NCI-H2196 treated with DMSO at 0.1 percent for 48 hours (cell line): ENCODE data around the gene HAO1.

ENCODE experiments used
- DNase-seq: peaks from one replicate; lab custom pipeline; 2025; ENCODE audit not compliant: unreplicated experiment; lab: John Stamatoyannopoulos, UW

HAO1 gene

DNA sequence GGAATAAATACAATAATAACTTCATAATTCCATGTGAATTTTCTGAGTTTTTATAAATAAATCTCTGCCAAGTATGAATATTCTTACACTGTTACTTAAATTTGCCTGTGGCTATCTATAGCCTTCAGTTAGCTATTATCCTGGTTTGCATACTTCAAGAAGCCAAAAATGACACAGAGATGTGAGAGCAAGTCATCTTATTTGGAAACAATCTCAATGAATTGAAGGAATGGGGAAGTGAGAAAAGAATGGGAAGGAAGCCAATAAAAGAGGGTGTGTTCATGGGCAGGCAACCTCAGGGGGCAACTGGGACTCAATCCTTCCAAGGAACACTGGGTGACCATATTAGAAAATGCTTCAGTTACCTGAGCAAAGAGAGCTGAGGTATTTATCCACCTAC is 9.9 kb downstream of the HAO1 start:
- no peak for DNase-seq

DNA sequence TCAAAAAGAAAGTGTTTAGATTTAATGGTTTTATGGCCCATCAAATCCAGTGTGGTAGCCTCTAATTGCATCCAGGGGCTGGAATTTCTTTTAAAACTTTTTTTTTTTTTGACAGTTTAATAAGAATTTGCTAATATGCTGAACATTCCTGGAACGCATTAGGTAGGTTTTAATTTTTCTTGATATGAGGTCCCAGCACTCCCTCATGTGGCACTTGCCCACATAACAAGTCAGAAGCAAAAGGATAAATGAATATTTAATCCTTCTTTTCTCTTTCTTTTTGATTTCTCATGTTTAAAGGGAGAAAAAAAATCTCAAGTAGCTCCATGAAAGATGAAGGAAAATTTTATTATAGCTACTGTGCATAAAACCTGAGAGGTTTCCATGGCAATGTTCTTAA is 13.5 kb downstream of the HAO1 start:
- no peak for DNase-seq

DNA sequence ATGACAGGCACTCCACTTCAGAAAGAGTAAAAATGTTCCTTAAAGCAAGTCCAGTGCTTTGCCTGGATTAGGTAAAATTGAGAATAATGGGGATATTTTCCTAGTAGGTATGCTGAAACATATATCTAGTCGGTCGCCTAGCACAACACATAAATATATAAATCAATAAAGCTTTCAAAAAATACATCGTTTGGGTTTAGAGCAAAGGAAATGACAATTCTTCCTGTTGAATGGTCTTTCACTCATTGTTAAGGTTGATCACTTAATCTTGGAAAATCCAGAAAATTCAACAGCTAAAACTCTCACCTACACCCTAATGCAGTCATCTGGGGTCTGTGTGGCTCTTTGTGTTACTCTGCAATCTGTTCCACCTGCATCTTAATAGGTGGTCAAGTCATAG is 13.9 kb downstream of the HAO1 start:
- DNase-seq: no peak

DNA sequence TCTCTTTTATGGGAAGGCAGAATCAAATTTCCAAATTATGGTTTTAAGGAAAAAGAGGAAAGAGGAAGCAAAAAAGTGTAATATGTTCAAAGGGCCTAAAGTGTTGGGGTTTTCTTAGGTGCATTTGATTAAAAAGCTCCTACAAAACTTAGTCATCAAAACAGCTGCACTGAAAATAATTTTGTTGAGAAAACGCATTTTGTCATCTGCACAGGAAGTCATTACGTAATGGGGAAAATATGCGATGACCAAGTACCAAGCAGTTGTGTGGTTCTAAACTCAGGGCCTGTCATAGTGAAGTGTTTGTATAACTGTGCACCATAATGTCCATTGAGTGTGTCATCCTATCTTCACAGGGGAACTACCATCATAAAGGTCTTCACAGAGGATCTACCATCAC is 15.6 kb downstream of the HAO1 start:
- DNase-seq: no peak

DNA sequence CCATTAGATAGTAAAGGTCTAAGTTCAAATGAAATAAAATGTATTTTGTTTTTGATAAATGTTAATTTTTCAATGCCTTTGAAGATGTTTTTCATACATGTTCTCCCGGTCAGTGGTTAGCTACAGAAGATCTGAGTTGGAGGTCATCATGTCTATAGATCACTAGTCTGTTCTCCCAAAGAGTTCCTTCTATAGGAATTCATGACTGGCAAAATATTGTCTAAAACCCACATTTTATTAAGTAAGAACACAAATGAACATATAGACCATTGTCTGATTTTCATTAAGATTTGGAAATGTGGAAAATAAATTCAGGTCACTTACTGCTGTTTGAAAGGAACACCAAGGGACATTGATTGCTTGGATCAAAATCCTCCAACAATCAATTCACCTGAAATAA is 23.6 kb downstream of the HAO1 start:
- no peak for DNase-seq

DNA sequence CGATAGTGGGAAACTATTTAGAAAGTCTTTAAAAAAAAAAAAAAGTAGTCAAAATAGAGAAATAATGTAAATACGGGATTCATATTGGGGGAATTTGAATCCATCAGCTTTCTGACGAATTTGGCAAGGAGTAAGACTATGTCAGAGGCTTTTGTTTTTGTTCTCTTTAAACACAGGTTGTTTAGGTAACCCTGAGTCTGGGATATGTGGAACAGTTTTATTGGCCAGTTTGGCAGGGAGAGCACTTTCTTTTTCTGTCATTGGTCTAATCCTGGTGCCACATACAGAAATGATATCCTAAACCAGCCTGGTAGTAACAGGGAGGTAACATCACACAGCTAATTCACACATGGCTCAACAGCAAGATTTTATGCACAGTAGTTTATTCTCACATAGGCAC is 27.7 kb downstream of the HAO1 start:
- DNase-seq: no peak

DNA sequence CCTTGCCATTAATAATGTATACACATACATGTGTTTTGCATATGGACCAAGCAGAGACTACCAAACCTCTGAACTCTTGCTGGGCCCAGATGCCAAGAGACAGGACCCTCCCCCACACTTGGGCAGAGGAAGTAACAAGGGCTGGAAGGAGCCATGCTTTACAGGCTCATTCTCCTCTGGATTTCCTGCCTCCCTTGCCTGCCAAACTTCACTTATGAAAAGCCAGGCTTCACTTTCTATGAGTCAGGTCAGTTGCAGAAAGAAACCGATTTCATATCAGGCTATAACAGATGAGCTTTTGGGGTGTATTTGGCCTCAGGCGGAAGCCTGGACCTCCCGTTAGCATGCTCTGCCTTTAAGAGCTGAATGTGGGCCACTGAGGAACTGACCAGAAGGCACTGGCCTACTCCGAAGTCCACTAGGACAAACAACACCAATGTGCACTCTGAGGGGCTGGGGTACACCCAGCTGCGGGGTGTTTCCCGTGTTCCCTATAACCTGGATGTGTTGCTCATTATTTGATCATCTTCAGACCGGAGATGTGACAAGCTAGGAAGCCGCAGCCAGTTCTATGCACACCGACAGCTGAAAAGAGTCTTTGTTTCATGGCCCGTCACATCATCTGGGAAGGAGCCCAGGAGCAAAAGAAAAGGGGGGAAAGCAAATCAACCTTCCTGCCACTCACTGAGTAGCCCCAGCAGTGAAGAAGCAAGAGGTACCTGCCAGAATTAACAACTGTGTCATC is 28.5 kb downstream of the HAO1 start:
- no peak for DNase-seq

DNA sequence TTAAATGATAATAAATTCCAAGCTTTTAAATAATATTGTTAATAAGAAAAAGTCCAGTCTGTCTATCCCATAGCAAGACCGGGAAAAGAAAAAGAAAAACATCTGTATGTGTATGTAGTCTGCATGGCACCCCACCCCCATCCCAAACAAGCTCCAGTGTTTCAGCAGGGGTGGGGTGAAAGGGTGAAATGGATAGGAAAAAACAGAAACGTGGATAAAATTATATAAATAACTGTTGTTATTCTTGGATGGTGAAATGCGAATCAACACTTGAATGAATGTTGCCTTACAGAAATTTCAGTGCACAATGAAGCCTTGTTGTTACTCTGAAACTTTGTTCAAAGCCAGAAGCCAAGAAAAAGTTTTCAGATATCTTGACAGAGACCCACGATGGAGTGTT is 31.4 kb downstream of the HAO1 start:
- no peak for DNase-seq

DNA sequence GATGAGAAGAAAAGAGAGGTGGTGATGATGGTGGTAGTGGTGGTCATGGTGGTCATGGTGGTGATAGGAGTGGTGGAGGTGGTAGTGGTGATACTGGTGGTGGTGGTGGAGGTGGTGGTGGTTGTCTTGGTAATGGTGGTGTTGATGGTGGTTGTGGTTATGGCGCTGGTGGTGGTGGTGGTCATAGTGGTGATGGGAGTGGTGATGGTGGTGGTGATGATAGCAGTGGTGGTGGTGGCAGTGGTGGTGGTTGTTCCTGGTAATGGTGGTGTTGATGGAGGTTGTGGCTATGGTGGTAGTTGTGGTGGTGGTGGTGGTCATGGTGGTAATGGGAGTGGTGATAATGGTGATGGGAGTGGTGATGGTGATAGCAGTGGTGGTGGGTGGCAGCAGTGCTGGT is 36.8 kb downstream of the HAO1 start:
- no peak for DNase-seq

DNA sequence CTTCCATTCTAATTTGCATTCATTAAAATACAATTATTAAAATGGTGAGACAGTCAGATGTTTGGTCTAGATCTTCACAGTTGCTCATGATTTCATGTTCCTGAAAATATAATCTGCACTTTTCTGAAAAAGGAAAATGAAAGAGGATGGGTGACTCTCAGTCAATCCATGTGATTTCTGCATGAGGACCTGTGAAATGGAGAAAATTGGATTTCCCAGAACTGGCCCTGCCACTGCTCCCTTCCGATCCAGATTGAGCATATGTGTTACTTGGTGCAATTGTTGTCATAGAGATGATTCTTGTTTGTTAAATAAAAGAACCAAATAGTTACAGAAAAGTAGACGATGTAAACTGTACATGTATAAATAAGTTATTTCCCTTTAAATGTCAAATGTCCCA is 37.4 kb downstream of the HAO1 start:
- DNase-seq: no peak

DNA sequence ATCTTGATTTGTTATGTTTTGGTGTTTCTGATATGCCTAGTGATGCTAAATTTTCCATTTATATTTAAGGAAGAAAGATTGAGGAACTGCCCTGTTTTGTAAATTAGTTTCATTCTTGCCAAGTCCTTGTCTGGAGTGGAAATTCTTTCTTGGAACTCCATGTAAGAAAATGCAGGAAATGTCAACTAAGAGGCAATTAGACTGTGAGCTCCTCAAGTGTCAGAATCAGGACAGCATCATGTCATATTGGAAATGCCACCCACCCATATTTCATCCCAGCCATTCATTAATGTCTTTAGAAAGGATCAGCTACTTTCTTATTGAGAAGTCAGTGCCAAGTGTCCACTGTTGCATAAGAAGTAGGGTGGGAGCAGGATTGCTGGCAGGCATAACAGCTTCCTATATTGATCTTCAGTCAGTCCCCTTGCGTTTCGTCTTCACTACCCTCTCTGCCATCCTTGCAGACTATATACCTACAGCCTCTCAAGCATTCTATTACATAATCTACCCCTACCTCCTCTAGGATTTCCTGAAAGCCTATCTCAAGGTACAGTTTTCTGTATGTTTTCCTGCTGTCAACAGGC is 42.4 kb downstream of the HAO1 start:
- DNase-seq: no peak

DNA sequence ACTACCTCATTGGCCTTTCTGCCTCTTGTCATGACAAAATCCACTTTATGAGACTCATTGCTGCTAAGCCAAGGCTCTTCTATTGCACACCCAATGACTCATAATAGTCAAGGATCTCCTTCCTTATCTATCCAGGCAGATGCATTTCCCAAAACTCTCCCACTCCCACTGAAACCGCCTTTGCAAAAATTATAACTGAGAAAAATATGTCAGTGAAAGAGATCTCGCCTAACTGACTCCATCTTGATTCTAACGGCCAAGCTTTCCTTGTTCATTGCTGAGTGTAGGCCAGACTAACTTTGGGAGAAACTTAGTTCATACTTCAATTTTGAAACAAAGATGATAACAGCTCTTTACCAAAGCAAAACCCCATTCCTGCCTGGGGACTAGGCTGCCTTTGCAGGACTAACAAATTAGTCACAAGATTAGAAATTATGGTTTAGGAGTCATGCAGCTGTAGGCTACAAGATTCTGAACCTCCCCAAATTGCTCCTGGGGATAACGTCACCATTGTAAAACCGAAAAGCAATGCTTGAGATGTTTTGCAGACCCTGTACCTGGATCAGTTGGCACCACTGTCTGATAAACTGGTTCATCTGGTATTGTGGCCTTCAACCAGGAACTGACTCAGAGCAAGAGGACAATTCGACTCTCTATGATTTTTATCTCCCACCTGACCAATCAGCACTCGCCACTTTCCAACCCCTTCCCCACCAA is 47.1 kb downstream of the HAO1 start:
- no peak for DNase-seq

DNA sequence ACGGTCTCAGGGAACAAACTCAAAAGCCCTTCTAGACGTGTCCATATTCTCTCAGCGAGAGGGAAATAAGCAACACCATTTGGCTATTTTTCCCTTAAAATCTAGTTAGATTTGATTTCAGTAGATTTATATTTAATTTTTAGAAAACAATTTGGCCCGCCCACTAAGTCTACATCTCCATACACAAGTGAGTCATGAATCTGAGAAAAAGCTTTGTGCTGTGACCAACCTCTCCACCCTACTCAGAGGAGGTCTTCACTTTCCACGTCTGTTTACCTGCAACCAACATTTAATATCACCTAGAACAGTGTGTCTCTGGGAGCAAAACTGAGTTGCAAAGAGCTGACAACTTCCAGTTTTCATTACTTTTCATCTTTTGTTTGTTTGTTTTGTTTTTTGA is 48.6 kb downstream of the HAO1 start:
- no peak for DNase-seq

DNA sequence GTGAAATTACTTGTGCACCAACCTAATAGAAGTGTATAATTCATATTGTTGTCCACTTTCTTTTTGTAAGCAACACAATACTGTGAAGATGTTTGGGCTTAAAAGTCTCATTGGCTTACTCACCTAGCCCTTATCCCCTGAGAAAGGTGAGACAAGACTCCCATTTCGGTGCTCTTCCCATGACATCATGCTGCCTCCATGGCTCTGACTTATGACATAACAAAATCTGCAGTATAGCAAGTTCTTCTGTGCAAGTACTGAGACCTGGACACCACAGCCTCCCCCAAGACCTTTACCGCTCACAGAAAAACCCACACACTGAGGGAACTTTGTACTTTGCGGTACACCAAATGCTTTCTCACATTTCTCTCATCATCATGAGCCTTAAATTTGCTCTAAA is 50.5 kb downstream of the HAO1 start:
- no peak for DNase-seq

DNA sequence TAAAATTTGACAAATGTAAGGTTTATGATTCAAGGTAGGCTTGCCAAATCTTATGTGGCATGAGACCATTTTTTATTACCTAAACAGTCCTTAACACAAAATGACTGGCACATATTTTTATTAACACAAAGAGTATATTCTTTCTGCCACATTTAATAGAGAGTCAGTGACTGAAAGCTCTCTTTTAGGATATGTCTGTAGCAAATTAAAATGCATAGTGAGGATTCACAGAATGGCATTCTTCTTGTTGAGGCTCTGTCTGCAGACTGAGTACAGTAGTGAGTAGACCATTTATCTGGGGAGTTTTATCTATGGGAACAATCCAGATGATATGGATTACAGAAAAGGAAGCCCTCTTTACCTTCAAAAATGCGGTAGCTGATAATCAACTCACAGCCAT is 56.5 kb downstream of the HAO1 start:
- DNase-seq: no peak

DNA sequence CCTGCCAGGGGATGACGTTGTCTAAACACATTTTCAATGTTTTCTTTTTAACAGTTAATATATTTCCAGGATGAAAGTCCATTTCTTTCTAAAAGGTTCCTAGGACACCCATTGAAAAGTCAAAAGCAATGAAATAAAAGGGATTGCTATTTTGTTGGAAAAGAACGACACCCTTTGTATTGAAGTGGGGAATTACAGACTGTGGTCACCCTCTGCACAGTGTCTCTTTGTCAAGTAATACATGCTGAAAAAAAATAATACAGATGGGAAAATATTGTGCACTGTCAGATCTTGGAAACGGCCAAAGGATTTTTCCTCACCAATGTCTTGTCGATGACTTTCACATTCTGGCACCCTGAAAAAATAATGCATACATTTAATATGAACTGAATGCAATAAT is 56.9 kb downstream of the HAO1 start:
- DNase-seq: no peak

DNA sequence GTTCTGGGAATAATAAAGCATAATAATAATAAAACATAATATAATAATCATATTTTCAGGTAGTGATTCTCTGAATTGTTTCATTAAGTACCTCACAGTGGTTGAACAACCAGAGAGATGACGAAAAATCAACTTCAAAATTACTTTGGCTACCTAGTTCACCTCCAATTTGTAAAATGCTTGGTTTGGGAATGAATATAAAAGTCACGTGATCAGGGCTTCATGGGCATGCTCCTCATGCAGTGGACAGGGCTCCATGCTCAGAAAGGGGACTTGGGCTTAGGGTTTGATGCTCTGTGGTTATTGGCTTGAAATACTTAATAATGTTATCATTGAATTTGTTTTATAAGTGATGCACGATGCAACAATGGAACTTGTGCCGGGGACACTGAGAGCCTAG is 58.2 kb downstream of the HAO1 start:
- no peak for DNase-seq

DNA sequence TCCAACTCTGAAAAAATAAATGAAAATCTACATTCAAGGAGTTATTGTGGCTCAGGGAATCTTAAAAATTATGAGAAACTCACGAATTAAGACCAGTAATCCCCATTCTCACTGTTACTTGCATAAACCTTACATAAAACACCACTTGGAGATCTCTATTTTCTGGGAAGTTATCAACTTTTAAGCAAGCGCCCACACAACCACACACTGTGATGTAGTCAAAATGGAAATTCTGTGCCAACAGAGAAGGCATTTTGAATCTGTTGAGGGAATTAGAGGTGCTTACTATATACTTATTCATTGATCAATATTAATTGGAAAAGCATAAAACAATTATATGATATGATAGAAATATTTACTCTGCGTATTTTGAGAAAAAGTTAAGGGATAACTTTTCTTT is 58.7 kb downstream of the HAO1 start:
- DNase-seq: no peak

DNA sequence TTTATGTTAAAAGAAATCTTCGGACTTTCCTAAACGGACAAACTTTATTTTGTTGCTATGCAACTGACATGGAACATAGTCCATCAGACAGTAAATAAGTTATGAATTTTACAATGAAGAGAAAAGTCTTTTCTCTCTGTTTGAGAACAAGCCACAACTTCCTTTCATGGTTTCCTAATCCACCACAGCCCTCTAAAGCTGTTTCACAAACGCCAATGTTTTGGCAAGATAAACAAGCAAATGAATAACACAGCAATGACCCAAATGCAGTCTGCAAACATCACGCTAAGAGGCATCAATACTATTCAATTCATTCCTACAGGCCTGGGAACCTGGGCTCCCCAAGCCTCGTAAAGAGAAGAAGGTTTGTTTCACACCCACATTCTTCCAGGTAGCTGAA is 60.4 kb downstream of the HAO1 start:
- DNase-seq: no peak

DNA sequence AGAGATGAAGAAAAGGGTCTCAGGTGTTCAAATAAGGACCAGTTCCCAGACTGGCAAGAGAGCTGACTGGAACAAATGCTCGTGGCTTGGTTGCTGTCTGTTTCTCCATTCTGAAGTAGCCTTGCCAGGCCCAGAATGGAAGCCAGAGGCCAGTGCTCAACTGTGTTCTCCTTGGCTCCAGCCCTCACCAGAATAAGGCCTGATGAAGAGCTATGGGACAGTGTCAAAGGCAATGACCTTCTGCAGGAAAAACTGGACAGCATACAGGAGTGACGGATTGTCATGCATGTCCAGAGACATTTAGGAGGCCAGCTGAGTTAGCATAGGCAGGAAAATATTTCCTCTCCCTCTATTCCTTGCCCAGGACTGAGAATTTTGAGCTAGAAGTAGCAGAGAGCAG is 72.2 kb downstream of the HAO1 start:
- no peak for DNase-seq

DNA sequence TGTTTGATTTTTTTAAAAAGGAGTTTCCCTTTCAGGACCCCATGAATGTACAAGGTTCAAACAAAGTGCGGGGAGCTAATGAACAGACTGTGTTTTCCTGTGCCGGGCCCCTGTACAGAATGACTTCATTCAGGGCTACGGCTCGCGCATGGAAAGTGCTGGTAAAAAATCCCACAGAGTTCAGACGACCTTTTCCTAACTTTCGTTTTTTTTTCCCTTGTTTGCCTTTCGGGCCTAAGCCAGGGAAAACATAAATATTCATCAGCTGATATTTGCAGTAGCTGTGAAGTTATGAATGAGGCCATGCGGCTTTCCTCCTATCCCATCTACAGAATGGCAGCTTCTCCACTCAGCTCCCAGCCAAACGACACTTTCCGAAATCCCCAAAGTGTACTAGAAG is 74.0 kb downstream of the HAO1 start:
- no peak for DNase-seq

DNA sequence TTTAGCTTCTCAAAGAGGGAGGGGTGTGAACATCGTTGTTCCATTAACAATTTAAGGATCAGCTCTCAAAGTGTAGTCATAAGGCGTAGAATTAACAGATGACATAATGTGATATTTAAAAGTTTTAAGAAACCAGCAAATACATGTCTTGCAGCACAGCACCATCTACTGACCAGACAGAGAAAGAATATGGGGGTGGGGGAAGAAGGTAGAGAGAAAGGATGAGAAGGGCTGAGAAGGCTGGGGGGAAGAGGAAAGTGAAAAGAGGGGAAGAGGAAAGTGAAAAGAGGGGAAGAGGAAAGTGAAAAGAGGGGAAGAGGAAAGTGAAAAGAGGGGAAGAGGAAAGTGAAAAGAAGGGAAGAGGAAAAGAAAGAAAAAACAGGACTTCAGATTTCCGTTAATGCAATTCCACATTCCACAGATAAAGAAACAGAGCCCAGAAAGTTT is 80.9 kb downstream of the HAO1 start:
- peak; percentile 39 for DNase-seq
